Large intestine (tissue), 3 donors: ENCODE results near the gene TNFRSF9. TPM values are rescaled to one million over a fixed set of nuclear protein-coding genes. Genes with fewer than 3 reads are reported as not detected.
"Not testable (repeated sequence)": the region's sequence is repeated elsewhere in the genome, so short reads cannot be mapped to it uniquely, and the experiment has no call there.

Source experiments
- DNase-seq, 2 donors: peaks; one replicate each; pipeline versions ENCODE4 v3.0.0 to v3.0.0-alpha.2; 2013
- H3K27ac ChIP-seq: one replicate; pipeline ENCODE4 v1.5.1; 2013; ENCODE audit warnings: low read length
- H3K27me3 ChIP-seq: 2 replicates; pipeline ENCODE4 v1.6.1; 2013; ENCODE audit warnings: low read length; ENCODE audit not compliant: control insufficient read depth, insufficient read depth
- H3K36me3 ChIP-seq: 2 replicates; pipeline ENCODE4 v1.6.1; 2013; ENCODE audit warnings: low read length; ENCODE audit not compliant: control insufficient read depth, insufficient read depth
- H3K4me1 ChIP-seq: one replicate; pipeline ENCODE4 v1.6.1; 2013; ENCODE audit warnings: low read length; ENCODE audit not compliant: control insufficient read depth, insufficient read depth
- H3K4me3 ChIP-seq: one replicate; pipeline ENCODE4 v1.5.1; 2013; ENCODE audit warnings: low read length
- H3K9me3 ChIP-seq: one replicate; pipeline ENCODE4 v1.6.1; 2013; ENCODE audit warnings: mild to moderate bottlenecking, low read depth, low read length, moderate library complexity; ENCODE audit not compliant: control insufficient read depth
- WGBS: methylation state at CpG from one replicate; pipeline ENCODE4 v1.1.5; 2013; ENCODE audit warnings: low lambda C conversion rate; ENCODE audit not compliant: insufficient coverage; 5-methylcytosine and 5-hydroxymethylcytosine counted together
- polyA plus RNA-seq: library from polyadenylated mRNA; unstranded; fragments of 120-200 nt; gene quantifications from one replicate; pipeline ENCODE4 v1.2.1, GENCODE V29; 2013

Gene TNFRSF9
- polyA plus RNA-seq, 1 donor, result 0.33 TPM

GRCh38 chr1:7961216-7962013, 20.8 kb upstream of the TNFRSF9 start, which contains the start of gene PARK7:
PARK7 (plus strand) TSS chr1:7961711; CDS start chr1:7962786, 1,075 bp downstream.
- Histone ChIP-seq H3K9me3 (no peaks in the 10 kb centered on the region), H3K4me1 (peaks cover 11% of the 10 kb centered on the region), H3K36me3 (peaks cover 34% of the 10 kb centered on the region), H3K27me3 (no peaks in the 10 kb centered on the region), H3K4me3 (peak within 1 kb of the TSS; percentile 98), H3K27ac (peak within 1 kb of the TSS; percentile 92)
- peak; percentile 99 to 100 for DNase-seq
- WGBS, result no CpG with 5 or more reads among the region's 81 CpGs

- no peaks in the 10 kb centered on the region for H3K27me3 ChIP-seq
- WGBS, result no CpG with 5 or more reads among the region's 3 CpGs
- peak overlapping the region; percentile 98 for H3K4me3 ChIP-seq
- no peaks in the 10 kb centered on the region for H3K9me3 ChIP-seq
- H3K27ac ChIP-seq, result peak overlapping the region; percentile 92
- DNase-seq, result no peak
- H3K4me1 ChIP-seq, result peaks cover 11% of the 10 kb centered on the region
- H3K36me3 ChIP-seq, result peaks cover 28% of the 10 kb centered on the region
Observed at GRCh38 chr1:7960867-7961215, 20.2 kb upstream of the TNFRSF9 start.

- peak overlapping the region; percentile 98 for H3K4me3 ChIP-seq
- WGBS, result 93% methylated on average over 2 of the region's 2 CpGs
- H3K9me3 ChIP-seq, result no peaks in the 10 kb centered on the region
- DNase-seq, result no peak
- H3K4me1 ChIP-seq, result peaks cover 11% of the 10 kb centered on the region
- no peaks in the 10 kb centered on the region for H3K27me3 ChIP-seq
- no peak overlapping the region for H3K27ac ChIP-seq
- H3K36me3 ChIP-seq, result peaks cover 22% of the 10 kb centered on the region
Observed at GRCh38 chr1:7960165-7960564, 19.5 kb upstream of the TNFRSF9 start.

GRCh38 chr1:7956218-7957032, 15.8 kb upstream of the TNFRSF9 start:
- Histone ChIP-seq H3K36me3 (no peaks in the 10 kb centered on the region), H3K27me3 (no peaks in the 10 kb centered on the region), H3K4me1 (peaks cover 7% of the 10 kb centered on the region), H3K27ac (no peak overlapping the region), H3K9me3 (peaks cover 3% of the 10 kb centered on the region), H3K4me3 (no peak overlapping the region)
- WGBS, result no CpG with 5 or more reads among the region's 10 CpGs
- no peak for DNase-seq

GRCh38 chr1:7954683-7955082, 14.0 kb upstream of the TNFRSF9 start:
- no peaks in the 10 kb centered on the region for H3K36me3 ChIP-seq
- peaks cover 4% of the 10 kb centered on the region for H3K27me3 ChIP-seq
- H3K4me1 ChIP-seq, result no peaks in the 10 kb centered on the region
- peaks cover 3% of the 10 kb centered on the region for H3K9me3 ChIP-seq
- DNase-seq, result no peak
- 90% methylated on average over 4 of the region's 7 CpGs for WGBS
- H3K27ac ChIP-seq, result peak overlapping the region; percentile 60
- H3K4me3 ChIP-seq, result peak overlapping the region; percentile 71

- DNase-seq, result peak; percentile 86 to 95
- no peaks in the 10 kb centered on the region for H3K36me3 ChIP-seq
- H3K4me1 ChIP-seq, result no peaks in the 10 kb centered on the region
- peaks cover 3% of the 10 kb centered on the region for H3K9me3 ChIP-seq
- H3K27me3 ChIP-seq, result peaks cover 4% of the 10 kb centered on the region
- H3K4me3 ChIP-seq, result peak overlapping the region; percentile 71
- WGBS, result no CpG with 5 or more reads among the region's 65 CpGs
- H3K27ac ChIP-seq, result peak overlapping the region; percentile 60
Observed at GRCh38 chr1:7953850-7954609, 13.4 kb upstream of the TNFRSF9 start.

- H3K4me1 ChIP-seq, H3K9me3 ChIP-seq, H3K4me3 ChIP-seq, H3K36me3 ChIP-seq, DNase-seq, H3K27ac ChIP-seq: not testable (repeated sequence)
- WGBS, result no CpG with 5 or more reads among the region's 30 CpGs
- peaks cover 10% of the 10 kb centered on the region for H3K27me3 ChIP-seq
Observed at GRCh38 chr1:7952791-7953190, 12.2 kb upstream of the TNFRSF9 start.

GRCh38 chr1:7948960-7949359, 8.3 kb upstream of the TNFRSF9 start:
- peaks cover 3% of the 10 kb centered on the region for H3K9me3 ChIP-seq
- DNase-seq, result no peak
- H3K27ac ChIP-seq, result no peak overlapping the region
- H3K4me1 ChIP-seq, result no peaks in the 10 kb centered on the region
- no CpG with 5 or more reads among the region's 5 CpGs for WGBS
- no peak overlapping the region for H3K4me3 ChIP-seq
- no peaks in the 10 kb centered on the region for H3K36me3 ChIP-seq
- H3K27me3 ChIP-seq, result peaks cover 17% of the 10 kb centered on the region

- H3K4me1 ChIP-seq, result peaks cover 3% of the 10 kb centered on the region
- H3K4me3 ChIP-seq, result no peak overlapping the region
- WGBS, result no CpG with 5 or more reads among the region's 2 CpGs
- H3K36me3 ChIP-seq, result no peaks in the 10 kb centered on the region
- no peak overlapping the region for H3K27ac ChIP-seq
- DNase-seq, result no peak
- H3K9me3 ChIP-seq, result peaks cover 3% of the 10 kb centered on the region
- peaks cover 52% of the 10 kb centered on the region for H3K27me3 ChIP-seq
Observed at GRCh38 chr1:7943251-7943650, 2.6 kb upstream of the TNFRSF9 start.
